ENCODE measurements around the gene ZDHHC19.

DNA sequence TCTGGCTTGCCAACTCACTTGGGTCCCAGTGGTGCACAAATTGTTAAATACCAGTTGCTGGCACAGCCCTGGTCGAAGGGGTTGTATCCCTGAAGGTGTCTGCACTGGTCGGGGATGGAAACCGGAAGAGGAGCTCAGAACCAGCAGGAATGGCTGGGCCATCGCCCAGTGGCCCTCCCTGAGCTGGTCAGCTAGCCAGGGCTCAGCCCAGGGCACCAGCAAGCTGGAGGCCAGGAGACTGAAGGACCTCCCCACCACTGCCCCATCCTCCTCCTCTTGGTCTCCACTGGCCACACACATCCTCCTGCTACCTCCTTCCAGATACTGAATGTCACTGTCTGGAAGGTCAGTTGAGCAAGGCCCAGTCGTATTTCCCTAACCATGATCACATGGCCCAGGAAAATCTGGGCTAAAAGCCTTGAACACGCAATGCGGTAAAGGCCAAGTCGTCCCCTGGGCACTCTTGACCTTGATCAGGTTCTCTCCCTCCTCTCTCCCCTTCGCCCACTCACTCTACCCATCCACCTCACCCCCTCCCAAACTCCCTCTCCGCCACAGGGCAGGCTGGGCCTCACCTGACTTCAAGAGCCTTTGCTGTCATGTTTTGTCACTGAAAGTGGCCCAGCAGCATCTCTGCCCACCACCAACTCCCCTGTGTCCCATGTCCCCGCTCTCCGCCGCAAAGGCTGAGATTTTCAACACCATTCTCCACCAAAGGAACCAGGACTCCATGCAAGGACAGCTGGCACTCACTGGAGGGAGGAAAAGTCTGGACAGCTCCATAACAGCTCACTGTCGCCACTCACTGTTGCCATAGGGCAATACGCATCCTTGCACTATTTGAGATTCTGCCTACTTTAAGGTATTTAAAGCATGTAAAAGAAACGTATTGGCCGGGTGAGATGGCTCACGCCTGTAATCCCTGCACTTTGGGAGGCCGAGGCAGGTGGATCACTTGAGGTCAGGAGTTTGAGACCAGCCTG, 12.1 kb downstream of the ZDHHC19 start:
- TF ChIP-seq, protein P1, sequence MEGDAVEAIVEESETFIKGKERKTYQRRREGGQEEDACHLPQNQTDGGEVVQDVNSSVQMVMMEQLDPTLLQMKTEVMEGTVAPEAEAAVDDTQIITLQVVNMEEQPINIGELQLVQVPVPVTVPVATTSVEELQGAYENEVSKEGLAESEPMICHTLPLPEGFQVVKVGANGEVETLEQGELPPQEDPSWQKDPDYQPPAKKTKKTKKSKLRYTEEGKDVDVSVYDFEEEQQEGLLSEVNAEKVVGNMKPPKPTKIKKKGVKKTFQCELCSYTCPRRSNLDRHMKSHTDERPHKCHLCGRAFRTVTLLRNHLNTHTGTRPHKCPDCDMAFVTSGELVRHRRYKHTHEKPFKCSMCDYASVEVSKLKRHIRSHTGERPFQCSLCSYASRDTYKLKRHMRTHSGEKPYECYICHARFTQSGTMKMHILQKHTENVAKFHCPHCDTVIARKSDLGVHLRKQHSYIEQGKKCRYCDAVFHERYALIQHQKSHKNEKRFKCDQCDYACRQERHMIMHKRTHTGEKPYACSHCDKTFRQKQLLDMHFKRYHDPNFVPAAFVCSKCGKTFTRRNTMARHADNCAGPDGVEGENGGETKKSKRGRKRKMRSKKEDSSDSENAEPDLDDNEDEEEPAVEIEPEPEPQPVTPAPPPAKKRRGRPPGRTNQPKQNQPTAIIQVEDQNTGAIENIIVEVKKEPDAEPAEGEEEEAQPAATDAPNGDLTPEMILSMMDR (IDR thresholded peaks at IDR 0.05): no peak
- no peak for TF ChIP-seq POLR2A (IDR thresholded peaks at IDR 0.05)

Measured in body of pancreas (tissue), 4 donors.